NB4 (cell line): ENCODE measurements around the gene PHC3.

Experiments used
- MAX ChIP-seq: IDR thresholded peaks from 2 replicates; pipeline ENCODE4 v1.6.1; 2011; ENCODE audit warnings: low read depth, low read length
- MYC ChIP-seq: IDR thresholded peaks from 2 replicates; pipeline ENCODE4 v1.6.1; 2011; ENCODE audit warnings: low read depth, low read length
- POLR2A ChIP-seq: IDR thresholded peaks from 2 replicates; pipeline ENCODE4 v1.6.1; 2011; ENCODE audit warnings: mild to moderate bottlenecking; ENCODE audit not compliant: insufficient read length; ENCODE audit errors: extremely low read depth
- TF ChIP-seq, protein P1 (sequence below): IDR thresholded peaks from one replicate; pipeline ENCODE4 v1.5.1; 2012; ENCODE audit warnings: low read depth, low read length

GRCh38 chr3:170095771-170096170, 85.8 kb downstream of the PHC3 start:
- TF ChIP-seq, protein P1, sequence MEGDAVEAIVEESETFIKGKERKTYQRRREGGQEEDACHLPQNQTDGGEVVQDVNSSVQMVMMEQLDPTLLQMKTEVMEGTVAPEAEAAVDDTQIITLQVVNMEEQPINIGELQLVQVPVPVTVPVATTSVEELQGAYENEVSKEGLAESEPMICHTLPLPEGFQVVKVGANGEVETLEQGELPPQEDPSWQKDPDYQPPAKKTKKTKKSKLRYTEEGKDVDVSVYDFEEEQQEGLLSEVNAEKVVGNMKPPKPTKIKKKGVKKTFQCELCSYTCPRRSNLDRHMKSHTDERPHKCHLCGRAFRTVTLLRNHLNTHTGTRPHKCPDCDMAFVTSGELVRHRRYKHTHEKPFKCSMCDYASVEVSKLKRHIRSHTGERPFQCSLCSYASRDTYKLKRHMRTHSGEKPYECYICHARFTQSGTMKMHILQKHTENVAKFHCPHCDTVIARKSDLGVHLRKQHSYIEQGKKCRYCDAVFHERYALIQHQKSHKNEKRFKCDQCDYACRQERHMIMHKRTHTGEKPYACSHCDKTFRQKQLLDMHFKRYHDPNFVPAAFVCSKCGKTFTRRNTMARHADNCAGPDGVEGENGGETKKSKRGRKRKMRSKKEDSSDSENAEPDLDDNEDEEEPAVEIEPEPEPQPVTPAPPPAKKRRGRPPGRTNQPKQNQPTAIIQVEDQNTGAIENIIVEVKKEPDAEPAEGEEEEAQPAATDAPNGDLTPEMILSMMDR, result no peak
- TF ChIP-seq MYC (no peak), POLR2A (no peak), MAX (no peak)
